ENCODE measurements around the gene FRMPD4. TPM values are rescaled to one million over a fixed set of nuclear protein-coding genes. Genes with fewer than 3 reads are reported as not detected.

FRMPD4 gene
- total RNA-seq, 2 donors from 2014 or later = 0.10 to 0.19 TPM

- DNase-seq (ENCODE audit: low spot score) = no peak
- intact Hi-C loops (cut with DNase I) = no loop called here
Observed at GRCh38 chrX:12278151-12278550, 139.9 kb downstream of the FRMPD4 start.

- intact Hi-C loops (cut with DNase I) = no loop called here
- DNase-seq (ENCODE audit: low spot score) = no peak
Observed at GRCh38 chrX:12282991-12283390, 144.7 kb downstream of the FRMPD4 start.

- intact Hi-C loops (cut with DNase I) = no loop called here
- DNase-seq (ENCODE audit: low spot score) = no peak
Observed at GRCh38 chrX:12292996-12293765, 154.9 kb downstream of the FRMPD4 start.

- no peak for DNase-seq (ENCODE audit: low spot score)
- intact Hi-C loops (cut with DNase I) = no loop called here
Observed at GRCh38 chrX:12297353-12297752, 159.1 kb downstream of the FRMPD4 start.

GRCh38 chrX:12301288-12301687, 163.0 kb downstream of the FRMPD4 start:
- no peak for DNase-seq (ENCODE audit: low spot score)
- intact Hi-C loops (cut with DNase I) = no loop called here

GRCh38 chrX:12304261-12304660, 166.0 kb downstream of the FRMPD4 start:
- intact Hi-C loops (cut with DNase I) = no loop called here

GRCh38 chrX:12307961-12308360, 169.7 kb downstream of the FRMPD4 start:
- intact Hi-C loops (cut with DNase I) = no loop called here
- DNase-seq (ENCODE audit: low spot score) = no peak

More at GRCh38 chrX:12304261-12304660, 166.0 kb downstream of the FRMPD4 start:
- no peak for DNase-seq (ENCODE audit: low spot score)

- no peak for DNase-seq (ENCODE audit: low spot score)
- intact Hi-C loops (cut with DNase I) = no loop called here
Observed at GRCh38 chrX:12308420-12308819, 170.1 kb downstream of the FRMPD4 start.

GRCh38 chrX:12309040-12309743, 170.9 kb downstream of the FRMPD4 start:
- intact Hi-C loops (cut with DNase I) = no loop called here
- no peak for DNase-seq (ENCODE audit: low spot score)

- intact Hi-C loops (cut with DNase I) = no loop called here
- DNase-seq (ENCODE audit: low spot score) = no peak
Observed at GRCh38 chrX:12309744-12310076, 171.4 kb downstream of the FRMPD4 start.

GRCh38 chrX:12314651-12315050, 176.4 kb downstream of the FRMPD4 start:
- intact Hi-C loops (cut with DNase I) = no loop called here
- DNase-seq (ENCODE audit: low spot score) = no peak

GRCh38 chrX:12315526-12315925, 177.3 kb downstream of the FRMPD4 start:
- DNase-seq (ENCODE audit: low spot score) = no peak
- intact Hi-C loops (cut with DNase I) = no loop called here

- no peak for DNase-seq (ENCODE audit: low spot score)
- intact Hi-C loops (cut with DNase I) = no loop called here
Observed at GRCh38 chrX:12319003-12319519, 180.8 kb downstream of the FRMPD4 start.

- intact Hi-C loops (cut with DNase I) = no loop called here
- no peak for DNase-seq (ENCODE audit: low spot score)
Observed at GRCh38 chrX:12319992-12320391, 181.7 kb downstream of the FRMPD4 start.

- no peak for DNase-seq (ENCODE audit: low spot score)
- intact Hi-C loops (cut with DNase I) = no loop called here
Observed at GRCh38 chrX:12322031-12322430, 183.8 kb downstream of the FRMPD4 start.

- intact Hi-C loops (cut with DNase I) = no loop called here
- DNase-seq (ENCODE audit: low spot score) = no peak
Observed at GRCh38 chrX:12325171-12325570, 186.9 kb downstream of the FRMPD4 start.

GRCh38 chrX:12327836-12328235, 189.6 kb downstream of the FRMPD4 start:
- intact Hi-C loops (cut with DNase I) = no loop called here
- DNase-seq (ENCODE audit: low spot score) = no peak

GRCh38 chrX:12329476-12329875, 191.2 kb downstream of the FRMPD4 start:
- intact Hi-C loops (cut with DNase I) = no loop called here
- no peak for DNase-seq (ENCODE audit: low spot score)

GRCh38 chrX:12330841-12331240, 192.6 kb downstream of the FRMPD4 start:
- DNase-seq (ENCODE audit: low spot score) = no peak

GRCh38 chrX:12332786-12333347, 194.6 kb downstream of the FRMPD4 start:
- intact Hi-C loops (cut with DNase I) = no loop called here
- no peak for DNase-seq (ENCODE audit: low spot score)

More at GRCh38 chrX:12330841-12331240, 192.6 kb downstream of the FRMPD4 start:
- intact Hi-C loops (cut with DNase I) = no loop called here
